K562 (cell line): ENCODE results near the gene RTL10. TPM values are rescaled to one million over a fixed set of nuclear protein-coding genes. Genes with fewer than 3 reads are reported as not detected.
A peak's percentile ranks its signal among the peaks of the same experiment; 100 is the strongest.

Experiments
- ATAC-seq: fragments of 200-7000 bp; cut with Tn5 transposase; 3 replicates; pipeline ENCODE4 v1.9.1; 2020; ENCODE audit warnings: moderate library complexity
- BruUV-seq: library from RNA; stranded (reverse); fragments of 400-500 nt; replicated peaks from 2 replicates; lab custom pipeline; 2021; lab: Mats Ljungman, UMichigan
- CTCF ChIA-PET: fragments of 300-600 bp; formaldehyde crosslinking; extraction: SDS; loops from one replicate; lab custom pipeline; 2021; ENCODE audit warnings: low intra/inter-chr PET ratio; lab: Yijun Ruan, JAX
- POLR2A ChIA-PET: fragments of 300-600, 350-650 bp; sonication (Branson Sonifier 250); formaldehyde crosslinking; extraction: SDS; loops from one replicate; lab custom pipeline; 2021; ENCODE audit warnings: antibody characterized with exemption, inconsistent platforms; lab: Yijun Ruan, JAX
- DNase-seq, 4 experiments: peaks; one replicate each; pipeline versions ENCODE4 v3.0.0 to v3.0.0-alpha.2; 2011 to 2018; ENCODE audit warnings: low spot score in 3 of 4, mixed read lengths in 3 of 4; ENCODE audit errors: extremely low read depth in 1 of 4
- FAIRE-seq: peaks from 2 replicates; lab custom pipeline; 2011; peaks lifted over from hg19 to GRCh38; lab: Jason Lieb, UNC
- H2AFZ ChIP-seq: 2 replicates; pipeline ENCODE4 v1.6.0; 2011; ENCODE audit warnings: low read depth, low read length, control low read depth, inconsistent platforms
- H3K27ac ChIP-seq: fragments of 200-600 bp; 3 replicates; pipeline ENCODE4 v1.8.0; 2011; ENCODE audit warnings: low read depth, mild to moderate bottlenecking, control low read depth, inconsistent platforms, low read length, moderate library complexity, mixed read lengths; ENCODE audit errors: extremely low read depth
- H3K27me3 ChIP-seq, 2 experiments: fragments of 300-600 bp in 1 of 2; 2 replicates in 1 of 2; 3 replicates in 1 of 2; pipeline versions ENCODE4 v1.6.0 to v1.8.0; 2011; ENCODE audit warnings: inconsistent platforms in 2 of 2, low read length in 2 of 2, mild to moderate bottlenecking in 1 of 2, mixed read lengths in 1 of 2, moderate library complexity in 1 of 2; ENCODE audit not compliant: control insufficient read depth in 2 of 2, insufficient read depth in 2 of 2
- H3K36me3 ChIP-seq: fragments of 300-600 bp; 3 replicates; pipeline ENCODE4 v1.8.0; 2011; ENCODE audit warnings: mild to moderate bottlenecking, low read length, inconsistent platforms; ENCODE audit not compliant: control insufficient read depth, insufficient read depth
- H3K4me1 ChIP-seq, 2 experiments: fragments of 200-600 bp in 1 of 2; replicated peaks in 1 of 2; 2 replicates in 1 of 2; 3 replicates in 1 of 2; pipeline versions ENCODE4 v1.5.1 to v1.8.0; 2011; ENCODE audit warnings: inconsistent platforms in 2 of 2, low read length in 2 of 2, mild to moderate bottlenecking in 1 of 2, mixed read lengths in 1 of 2, moderate library complexity in 1 of 2; ENCODE audit not compliant: control insufficient read depth in 2 of 2, insufficient read depth in 2 of 2
- H3K4me2 ChIP-seq: 2 replicates; pipeline ENCODE4 v1.6.1; 2011; ENCODE audit warnings: low read length, control low read depth, inconsistent platforms, mixed read lengths; ENCODE audit not compliant: insufficient read depth
- H3K4me3 ChIP-seq: fragments of 200-600 bp; sonication (generic), shearing (Covaris generic); 2 replicates; pipeline ENCODE4 v1.5.1; 2016; ENCODE audit warnings: control low read depth, inconsistent platforms
- H3K79me2 ChIP-seq: fragments of 200-600 bp; 3 replicates; pipeline ENCODE4 v1.8.0; 2011; ENCODE audit warnings: low read length, inconsistent platforms; ENCODE audit not compliant: control insufficient read depth, insufficient read depth
- H3K9ac ChIP-seq, 2 experiments: 2 replicates each; pipeline versions ENCODE4 v1.6.0 to v1.6.1; 2011; ENCODE audit warnings: low read depth in 2 of 2, low read length in 2 of 2, control low read depth in 1 of 2, inconsistent platforms in 1 of 2, mild to moderate bottlenecking in 1 of 2, mixed read lengths in 1 of 2; ENCODE audit not compliant: insufficient read depth in 1 of 2
- H3K9me1 ChIP-seq: one replicate; pipeline ENCODE4 v1.6.0; 2011; ENCODE audit warnings: inconsistent platforms, mild to moderate bottlenecking, low read length, moderate library complexity; ENCODE audit not compliant: control insufficient read depth, insufficient read depth
- H3K9me3 ChIP-seq: replicated peaks from 2 replicates; pipeline ENCODE4 v1.5.1; 2011; ENCODE audit warnings: low read depth, low read length, inconsistent platforms; ENCODE audit not compliant: control insufficient read depth, insufficient read depth
- H4K20me1 ChIP-seq: replicated peaks from 2 replicates; pipeline ENCODE4 v1.6.1; 2011; ENCODE audit warnings: low read length, inconsistent platforms, mixed read lengths; ENCODE audit not compliant: control insufficient read depth, insufficient read depth
- ID3 ChIP-seq, 2 experiments: fragments of 250-450 bp in 1 of 2; fragments of 450-650 bp in 1 of 2; sonication (Bioruptor Pico) in 1 of 2; IDR thresholded peaks; 2 replicates each; pipeline versions ENCODE4 v1.6.1 to v1.8.0; 2016 to 2021; ENCODE audit warnings: mild to moderate bottlenecking in 2 of 2, moderate library complexity in 2 of 2, missing compliant biosample characterization in 1 of 2, missing genetic modification characterization in 1 of 2
- KDM5B ChIP-seq: fragments of 200-600 bp; sonication (generic); IDR thresholded peaks from 2 replicates; pipeline ENCODE4 v1.6.1; 2012; ENCODE audit warnings: low read depth, mild to moderate bottlenecking, moderate library complexity, low read length, control low read depth, inconsistent platforms; ENCODE audit not compliant: insufficient replicate concordance
- KLF1 ChIP-seq: fragments of 450-650 bp; IDR thresholded peaks from 2 replicates; pipeline ENCODE4 v1.6.1; 2016; ENCODE audit warnings: missing genetic modification characterization, missing compliant biosample characterization
- LARP7 ChIP-seq: fragments of 450-650 bp; IDR thresholded peaks from 2 replicates; pipeline ENCODE4 v1.6.1; 2016
- NONO ChIP-seq, 2 experiments: fragments of 200-400 bp in 1 of 2; fragments of 450-650 bp in 1 of 2; formaldehyde crosslinking in 1 of 2; IDR thresholded peaks; 2 replicates each; pipeline ENCODE4 v1.6.1; 2017; ENCODE audit warnings: low read depth in 2 of 2, mild to moderate bottlenecking in 2 of 2, moderate library complexity in 2 of 2, low read length in 1 of 2
- PTRF ChIP-seq: fragments of 450-650 bp; IDR thresholded peaks from 2 replicates; pipeline ENCODE4 v1.6.1; 2016; ENCODE audit warnings: mild to moderate bottlenecking, missing genetic modification characterization, missing compliant biosample characterization
- RNF2 ChIP-seq: sonication (generic); IDR thresholded peaks from 2 replicates; pipeline ENCODE4 v1.6.1; 2016
- SIX5 ChIP-seq, 2 experiments: IDR thresholded peaks; 2 replicates each; pipeline ENCODE4 v1.6.1; 2011; ENCODE audit warnings: low read length in 2 of 2, borderline replicate concordance in 1 of 2, low read depth in 1 of 2, mild to moderate bottlenecking in 1 of 2, moderate library complexity in 1 of 2; ENCODE audit not compliant: insufficient read depth in 1 of 2
- TBL1XR1 ChIP-seq, 2 experiments: IDR thresholded peaks; 2 replicates each; pipeline ENCODE4 v1.6.1; 2012; ENCODE audit warnings: improper control_type of control experiment in 2 of 2, low read length in 2 of 2, mild to moderate bottlenecking in 1 of 2
- ZNF551 ChIP-seq: fragments of 250-450 bp; sonication (Bioruptor Pico); IDR thresholded peaks from 2 replicates; pipeline ENCODE4 v1.5.0; 2021; ENCODE audit warnings: mild to moderate bottlenecking, moderate library complexity
- ZNF668 ChIP-seq: fragments of 250-450 bp; sonication (Bioruptor Pico); IDR thresholded peaks from 2 replicates; pipeline ENCODE4 v1.8.0; 2022; ENCODE audit warnings: mild to moderate bottlenecking, inconsistent platforms
- WGBS: fragments of 100-300 bp; shearing (Covaris generic); methylation state at CpG from one replicate; pipeline ENCODE4 v1.1.6; 2016; ENCODE audit warnings: low coverage, mixed read lengths; ENCODE audit not compliant: insufficient coverage; ENCODE audit errors: missing lambda C conversion rate; 5-methylcytosine and 5-hydroxymethylcytosine counted together
- in situ Hi-C: fragments of 300-500 bp; cut with MboI; formaldehyde crosslinking; loops from 4 replicates; pipeline ENCODE4 v1.15.0; 2018; ENCODE audit warnings: inconsistent platforms, mixed read lengths
- intact Hi-C: fragments of 100-400 bp; cut with micrococcal nuclease; formaldehyde crosslinking; loops from 2 replicates; pipeline ENCODE4 v1.14.2; 2022
- polyA plus RNA-seq, 8 experiments: library from polyadenylated mRNA; depleted of rRNA in 4 of 8; stranded (reverse) in 5 of 8; unstranded in 3 of 8; fragments of >200 nt; fragmentation: Nextera tagmentation in 2 of 8; fragmentation: Illumina TruSeq in 1 of 8; extraction: Ambion mirVana in 2 of 8; extraction: Trizol in 1 of 8; gene quantifications; 2 replicates each; pipeline versions ENCODE4 v1.2.1 to v1.2.3, GENCODE V29; 2011 to 2014; ENCODE audit warnings: inconsistent platforms in 1 of 8, missing spikeins in 1 of 8
- total RNA-seq, 7 experiments: library from RNA; depleted of rRNA in 6 of 7; stranded (reverse); fragments of >200 nt in 6 of 7; fragmentation: Illumina TruSeq in 2 of 7; extraction: Trizol in 2 of 7; gene quantifications; 2 replicates each; pipeline versions ENCODE4 v1.2.1 to v1.2.3, GENCODE V29; 2011 to 2021; ENCODE audit warnings: low replicate concordance in 1 of 7
- TF ChIP-seq, protein P1 (sequence below): fragments of 250-450 bp; sonication (Bioruptor Pico); IDR thresholded peaks from 2 replicates; pipeline ENCODE4 v1.4.0; 2020; ENCODE audit warnings: mild to moderate bottlenecking, moderate library complexity, borderline replicate concordance

The RTL10 gene
- total and polyA plus RNA-seq, 9 of the 15 experiments (the other 6 are each of a cell fraction or from before 2014, with no cell fraction given): 19.8 to 75.5 (median 32.5) TPM

GRCh38 chr22:19857382-19857781, 2.7 kb upstream of the RTL10 start:
- no TSS peak for BruUV-seq
- ATAC-seq: no peak
- CTCF ChIA-PET: no interaction called here
- peaks cover 10% of the 10 kb centered on the region for H3K36me3 ChIP-seq
- peaks cover 9% of the 10 kb centered on the region for H3K9me1 ChIP-seq
- intact Hi-C loops: loop anchor here (10.0 kb wide), 1 partner anchor 167 kb away; the partner anchor contains the start of gene TANGO2
- in situ Hi-C loops: no loop called here
- POLR2A ChIA-PET: no interaction called here
- TF ChIP-seq NONO (IDR thresholded peaks at IDR 0.05; ENCODE audit: low read depth in 2 of 2, low read length in 1 of 2) (no peak), KLF1 (tag) (0 out of 2 replicates have a peak, but pooled peaks have one; percentile 25), TBL1XR1 (IDR thresholded peaks at IDR 0.05; ENCODE audit: low read length in 2 of 2) (0 out of 4 replicates have a peak, but pooled peaks of 1 of the 2 experiments have one; percentile 0), ZNF551 (CRISPR knock-in tag) (no peak), SIX5 (IDR thresholded peaks at IDR 0.05; ENCODE audit: borderline replicate concordance in 1 of 2, insufficient read depth in 1 of 2, low read depth in 1 of 2, low read length in 2 of 2) (no peak), LARP7 (no peak), PTRF (tag) (peak; percentile 39; the same call in 1 of the 2 replicates), RNF2 (no peak), KDM5B (peak; percentile 3), ZNF668 (CRISPR knock-in tag) (no peak), ID3 (CRISPR knock-in tag; IDR thresholded peaks at IDR 0.05) (no peak), ID3 (tag; IDR thresholded peaks at IDR 0.05) (no peak)
- TF ChIP-seq, protein P1, sequence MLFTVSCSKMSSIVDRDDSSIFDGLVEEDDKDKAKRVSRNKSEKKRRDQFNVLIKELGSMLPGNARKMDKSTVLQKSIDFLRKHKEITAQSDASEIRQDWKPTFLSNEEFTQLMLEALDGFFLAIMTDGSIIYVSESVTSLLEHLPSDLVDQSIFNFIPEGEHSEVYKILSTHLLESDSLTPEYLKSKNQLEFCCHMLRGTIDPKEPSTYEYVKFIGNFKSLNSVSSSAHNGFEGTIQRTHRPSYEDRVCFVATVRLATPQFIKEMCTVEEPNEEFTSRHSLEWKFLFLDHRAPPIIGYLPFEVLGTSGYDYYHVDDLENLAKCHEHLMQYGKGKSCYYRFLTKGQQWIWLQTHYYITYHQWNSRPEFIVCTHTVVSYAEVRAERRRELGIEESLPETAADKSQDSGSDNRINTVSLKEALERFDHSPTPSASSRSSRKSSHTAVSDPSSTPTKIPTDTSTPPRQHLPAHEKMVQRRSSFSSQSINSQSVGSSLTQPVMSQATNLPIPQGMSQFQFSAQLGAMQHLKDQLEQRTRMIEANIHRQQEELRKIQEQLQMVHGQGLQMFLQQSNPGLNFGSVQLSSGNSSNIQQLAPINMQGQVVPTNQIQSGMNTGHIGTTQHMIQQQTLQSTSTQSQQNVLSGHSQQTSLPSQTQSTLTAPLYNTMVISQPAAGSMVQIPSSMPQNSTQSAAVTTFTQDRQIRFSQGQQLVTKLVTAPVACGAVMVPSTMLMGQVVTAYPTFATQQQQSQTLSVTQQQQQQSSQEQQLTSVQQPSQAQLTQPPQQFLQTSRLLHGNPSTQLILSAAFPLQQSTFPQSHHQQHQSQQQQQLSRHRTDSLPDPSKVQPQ (CRISPR knock-in tag): no peak
- H3K9me3 ChIP-seq: no peaks in the 10 kb centered on the region
- H3K27ac ChIP-seq: no peak overlapping the region
- no peak for DNase-seq
- peaks cover 23 to 39% of the 10 kb centered on the region in 2 experiments for H3K4me1 ChIP-seq
- H3K27me3 ChIP-seq: no peaks in the 10 kb centered on the region
- no peak overlapping the region for H3K4me3 ChIP-seq
- H2AFZ ChIP-seq: no peak overlapping the region
- H3K4me2 ChIP-seq: no peak overlapping the region
- H4K20me1 ChIP-seq: peaks cover 16% of the 10 kb centered on the region; the same call in 1 of the 2 replicates
- H3K9ac ChIP-seq: no peak overlapping the region
- H3K79me2 ChIP-seq: peaks cover 44% of the 10 kb centered on the region
- 96% methylated on average over 3 of the region's 3 CpGs for WGBS
- FAIRE-seq: no peak
